Tibial nerve (tissue), 4 donors: ENCODE data around the gene HBA2. TPM values are rescaled to one million over a fixed set of nuclear protein-coding genes. Genes with fewer than 3 reads are reported as not detected.
"Not testable (repeated sequence)": the region's sequence is repeated elsewhere in the genome, so short reads cannot be mapped to it uniquely, and the experiment has no call there.

ENCODE experiments used
- DNase-seq, 2 donors: peaks; one replicate each; pipeline ENCODE4 v3.0.0-alpha.2; 2019; ENCODE audit warnings: low spot score in 2 of 2
- H3K27ac ChIP-seq, 4 donors: fragments of 200-600 bp; sonication (generic) in 3 of 4; one replicate each; pipeline ENCODE4 v1.5.1; 2017 to 2019; ENCODE audit warnings: mild to moderate bottlenecking in 1 of 4
- H3K27me3 ChIP-seq, 2 donors: fragments of 200-600 bp; sonication (generic) in 1 of 2; one replicate each; pipeline versions ENCODE4 v1.5.1 to v1.6.0; 2017 to 2019
- H3K36me3 ChIP-seq, 3 donors: fragments of 200-600 bp; sonication (generic); one replicate each; pipeline ENCODE4 v1.5.1; 2018 to 2019
- H3K4me1 ChIP-seq, 4 donors: fragments of 200-600 bp; sonication (generic) in 3 of 4; one replicate each; pipeline ENCODE4 v1.5.1; 2017 to 2019
- H3K4me3 ChIP-seq, 4 donors: fragments of 200-600 bp; sonication (generic) in 3 of 4; one replicate each; pipeline ENCODE4 v1.5.1; 2017 to 2019; ENCODE audit warnings: mild to moderate bottlenecking in 1 of 4, moderate library complexity in 1 of 4
- H3K9me3 ChIP-seq, 4 donors: fragments of 200-600 bp; sonication (generic) in 3 of 4; one replicate each; pipeline ENCODE4 v1.5.1; 2017 to 2019
- CTCF ChIP-seq, 5 experiments: fragments of 200-600 bp in 3 of 5; fragments of 450-650 bp in 2 of 5; sonication (generic) in 3 of 5; IDR thresholded peaks; one replicate each; pipeline ENCODE4 v1.5.1; 2016 to 2019; ENCODE audit warnings: antibody characterized with exemption in 5 of 5, mild to moderate bottlenecking in 3 of 5, moderate library complexity in 2 of 5
- EP300 ChIP-seq, 2 donors: sonication (generic); formaldehyde crosslinking; IDR thresholded peaks; one replicate each; pipeline ENCODE4 v1.6.1; 2017; ENCODE audit warnings: antibody characterized with exemption in 2 of 2, mild to moderate bottlenecking in 1 of 2
- POLR2A ChIP-seq, 2 donors: fragments of 450-650 bp; IDR thresholded peaks; one replicate each; pipeline ENCODE4 v1.6.1; 2017; ENCODE audit warnings: antibody characterized with exemption in 2 of 2, mild to moderate bottlenecking in 2 of 2, moderate library complexity in 2 of 2
- WGBS, 2 donors: methylation state at CpG; one replicate each; pipeline ENCODE4 v1.1.5; 2018; 5-methylcytosine and 5-hydroxymethylcytosine counted together
- total RNA-seq, 4 donors: library from RNA; depleted of rRNA; stranded (reverse); fragments of >200 nt; gene quantifications; one replicate each; pipeline ENCODE4 v1.1.0, GENCODE V29; 2016

HBA2 gene
- total RNA-seq, 4 donors from 2014 or later: 10.1 to 495 (median 102) TPM

DNA sequence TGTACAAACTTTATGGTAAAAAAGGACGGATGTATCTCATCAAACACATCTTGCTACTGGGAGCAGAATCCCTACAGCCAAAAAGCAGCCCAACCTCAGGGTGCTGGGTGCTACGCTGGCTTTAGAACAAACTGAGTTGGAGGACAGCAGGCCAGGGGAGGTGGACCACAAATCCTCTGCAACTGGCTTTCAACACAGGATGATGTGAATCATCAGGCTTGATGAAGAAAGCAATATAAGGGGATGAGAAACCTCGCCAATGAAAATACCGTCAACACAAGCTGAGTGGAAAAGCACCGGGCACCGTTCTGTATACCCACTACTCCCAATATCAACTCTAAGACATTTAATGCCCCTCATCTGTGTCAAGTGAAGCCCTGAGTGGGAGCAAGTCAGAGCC lies 21.8 kb downstream of the HBA2 start:
- Histone ChIP-seq H3K9me3 (no peaks in the 10 kb centered on the region), H3K36me3 (peaks cover 10 to 99% (median 42%) of the 10 kb centered on the region in 3 donors), H3K4me1 (no peaks in the 10 kb centered on the region), H3K27me3 (no peaks in the 10 kb centered on the region), H3K27ac (no peak overlapping the region), H3K4me3 (no peak overlapping the region)
- no peak for TF ChIP-seq POLR2A (IDR thresholded peaks at IDR 0.05)
- TF ChIP-seq CTCF (IDR thresholded peaks at IDR 0.05): no peak
- TF ChIP-seq EP300 (IDR thresholded peaks at IDR 0.05): no peak
- WGBS, 2 donors: 91% methylated on average over 6 of the region's 6 CpGs
- DNase-seq: no peak

DNA sequence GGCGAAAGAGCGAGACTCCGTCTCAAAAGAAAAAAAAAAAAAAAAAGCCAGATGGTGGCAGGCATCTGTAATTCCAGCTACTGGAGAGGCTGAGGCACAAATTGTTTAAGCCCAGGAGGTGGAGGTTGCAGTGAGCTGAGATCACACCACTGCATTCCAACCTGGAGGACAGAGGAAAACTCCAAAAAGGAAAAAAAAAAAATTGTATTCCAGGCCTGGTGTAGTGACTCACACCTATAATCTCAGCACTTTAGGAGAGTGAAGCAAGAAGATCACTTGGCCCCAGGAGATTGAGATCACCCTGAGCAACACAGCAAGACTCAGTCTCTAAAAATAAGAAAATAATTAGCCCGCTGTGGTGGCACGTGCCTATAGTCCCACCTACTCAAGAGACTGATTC lies 27.7 kb downstream of the HBA2 start:
- no peaks in the 10 kb centered on the region for H3K9me3 ChIP-seq
- H3K36me3 ChIP-seq: peaks cover 7 to 97% (median 34%) of the 10 kb centered on the region in 3 donors
- DNase-seq: no peak
- no peaks in the 10 kb centered on the region for H3K27me3 ChIP-seq
- TF ChIP-seq POLR2A (IDR thresholded peaks at IDR 0.05) (no peak), EP300 (IDR thresholded peaks at IDR 0.05) (no peak), CTCF (IDR thresholded peaks at IDR 0.05) (no peak)
- no peak overlapping the region for H3K27ac ChIP-seq
- H3K4me1 ChIP-seq: no peaks in the 10 kb centered on the region
- 89 to 93% methylated on average over 5 of the region's 5 CpGs for WGBS, 2 donors
- no peak overlapping the region for H3K4me3 ChIP-seq

DNA sequence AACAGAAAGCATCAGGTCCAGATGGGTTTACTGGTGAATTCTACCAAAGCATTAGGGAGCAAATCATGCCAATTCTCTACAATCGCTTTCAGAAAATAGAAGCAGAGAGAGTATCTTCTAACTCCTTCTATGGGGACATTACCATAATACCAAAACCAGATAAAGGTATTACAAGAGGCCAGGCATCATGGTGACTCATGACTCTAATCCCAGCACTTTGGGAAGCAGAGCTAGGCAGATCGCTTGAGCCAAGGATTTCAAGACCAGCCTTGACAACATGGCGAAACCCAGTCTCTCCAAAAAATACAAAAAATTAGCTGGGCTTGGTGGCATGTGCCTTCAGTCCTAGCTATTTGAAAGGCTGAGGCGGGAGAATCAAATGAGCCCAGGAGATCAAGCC lies 30.6 kb downstream of the HBA2 start:
- no peak for TF ChIP-seq CTCF (IDR thresholded peaks at IDR 0.05)
- no peak for TF ChIP-seq EP300 (IDR thresholded peaks at IDR 0.05)
- TF ChIP-seq POLR2A (IDR thresholded peaks at IDR 0.05): no peak
- Histone ChIP-seq H3K4me3 (no peak overlapping the region), H3K4me1 (no peaks in the 10 kb centered on the region), H3K27me3 (no peaks in the 10 kb centered on the region), H3K9me3 (no peaks in the 10 kb centered on the region), H3K27ac (no peak overlapping the region), H3K36me3 (peaks cover 10 to 97% (median 40%) of the 10 kb centered on the region in 3 donors)
- no peak for DNase-seq
- 98 to 99% methylated on average over 4 of the region's 4 CpGs for WGBS, 2 donors

DNA sequence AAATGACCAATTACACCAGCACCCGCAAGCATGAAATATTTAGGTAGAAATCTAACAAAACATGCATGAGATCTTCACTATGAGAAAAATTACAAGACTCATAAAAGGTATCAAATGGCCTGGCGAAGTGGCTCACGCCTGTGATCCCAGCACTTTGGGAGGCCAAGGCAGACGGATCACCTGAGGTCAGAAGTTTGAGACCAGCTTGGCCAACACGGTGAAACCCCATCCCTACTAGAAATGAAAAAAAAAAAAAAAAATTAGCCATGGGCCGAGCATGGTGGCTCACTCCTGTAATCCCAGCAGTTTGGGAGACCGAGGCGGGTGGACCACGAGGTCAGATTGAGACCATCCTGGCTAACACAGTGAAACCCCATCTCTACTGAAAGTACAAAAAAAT lies 31.4 kb downstream of the HBA2 start:
- not testable (repeated sequence) for DNase-seq
- H3K36me3 ChIP-seq: peaks cover 3 to 97% (median 38%) of the 10 kb centered on the region in 3 donors

DNA sequence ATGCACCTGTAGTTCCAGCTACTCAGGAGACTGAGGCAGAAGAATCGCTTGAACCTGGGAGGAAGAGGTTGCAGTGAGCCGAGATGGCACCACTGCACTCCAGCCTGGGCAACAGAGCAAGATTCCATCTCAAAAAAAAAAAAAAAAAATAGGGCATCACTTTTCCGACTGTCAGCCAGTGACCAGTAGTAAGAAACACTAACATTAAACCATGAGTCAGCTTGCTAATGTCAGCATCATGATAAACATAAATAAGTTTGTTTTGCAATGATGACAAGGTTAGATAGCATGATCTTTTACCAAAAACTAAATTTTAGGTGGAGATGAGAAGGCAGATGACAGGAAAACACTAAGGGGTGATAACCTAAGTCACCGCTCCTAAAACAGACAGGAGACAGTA lies 36.7 kb downstream of the HBA2 start:
- 83 to 86% methylated on average over 4 of the region's 4 CpGs for WGBS, 2 donors
- peaks cover 3 to 98% (median 29%) of the 10 kb centered on the region in 3 donors for H3K36me3 ChIP-seq
- not testable (repeated sequence) for H3K27me3 ChIP-seq, DNase-seq, H3K4me3 ChIP-seq, H3K4me1 ChIP-seq, H3K27ac ChIP-seq, H3K9me3 ChIP-seq

More for the DNA sequence above, 31.4 kb downstream of the HBA2 start:
- not testable (repeated sequence) for H3K4me1 ChIP-seq, H3K9me3 ChIP-seq, H3K4me3 ChIP-seq, H3K27me3 ChIP-seq, H3K27ac ChIP-seq
- 93 to 98% methylated on average over 9 of the region's 9 CpGs for WGBS, 2 donors

DNA sequence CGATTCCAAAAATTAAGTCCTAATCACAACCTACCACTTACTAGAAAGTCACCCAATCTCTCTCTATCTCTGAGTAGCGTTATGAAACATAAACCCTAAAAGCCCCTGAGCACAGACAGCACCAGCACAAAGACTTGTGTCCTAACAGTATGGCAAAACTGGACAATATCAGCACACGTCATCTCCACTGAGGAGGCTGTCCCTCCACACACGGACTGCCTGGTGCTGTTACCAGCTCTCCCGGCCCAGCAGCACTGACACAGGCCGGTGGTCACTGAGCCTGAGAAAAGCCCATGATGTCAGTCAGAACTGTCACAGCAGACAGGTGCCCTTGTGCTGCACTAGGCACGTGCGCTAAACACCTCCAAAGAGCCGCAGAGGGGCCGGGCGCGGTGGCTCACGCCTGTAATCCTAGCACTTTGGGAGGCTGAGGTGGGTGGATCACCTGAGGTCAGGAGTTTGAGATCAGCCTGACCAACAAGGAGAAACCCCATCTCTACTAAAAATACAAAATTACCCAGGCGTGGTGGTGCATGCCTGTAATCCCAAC lies 39.0 kb downstream of the HBA2 start:
- H3K36me3 ChIP-seq: peaks cover 0 to 98% (median 16%) of the 10 kb centered on the region in 3 donors
- not testable (repeated sequence) for DNase-seq, H3K27ac ChIP-seq, H3K4me1 ChIP-seq, H3K9me3 ChIP-seq, H3K27me3 ChIP-seq, H3K4me3 ChIP-seq
- 88 to 90% methylated on average over 14 of the region's 14 CpGs for WGBS, 2 donors

- Histone ChIP-seq H3K4me1 (no peaks in the 10 kb centered on the region), H3K27ac (no peak overlapping the region), H3K36me3 (peaks cover 0 to 98% (median 6%) of the 10 kb centered on the region in 3 donors), H3K9me3 (no peaks in the 10 kb centered on the region), H3K27me3 (no peaks in the 10 kb centered on the region), H3K4me3 (no peak overlapping the region)
- DNase-seq: no peak
- TF ChIP-seq POLR2A (IDR thresholded peaks at IDR 0.05) (no peak), EP300 (IDR thresholded peaks at IDR 0.05) (no peak), CTCF (IDR thresholded peaks at IDR 0.05) (no peak)
- WGBS, 2 donors: 91 to 95% methylated on average over 3 of the region's 3 CpGs
These were observed 40.3 kb downstream of the HBA2 start for GRCh38 chr16:212999-213398.
